IMR-90 (cell line): ENCODE results near the gene PPP3CA.

Experiments used
- CTCF ChIP-seq: conservative IDR thresholded peaks from 2 replicates; pipeline ENCODE4 v1.5.1; 2012; ENCODE audit warnings: mild to moderate bottlenecking, low read depth, low read length, improper control_type of control experiment
- ELK1 ChIP-seq: fragments of 150-350 bp; IDR thresholded peaks from 2 replicates; pipeline ENCODE4 v1.6.1; 2016; ENCODE audit warnings: low read depth, mild to moderate bottlenecking, low read length, moderate library complexity, borderline replicate concordance
- POLR2A ChIP-seq: IDR thresholded peaks from 2 replicates; pipeline ENCODE4 v1.6.1; 2012; ENCODE audit warnings: mild to moderate bottlenecking, low read depth, low read length
- USF2 ChIP-seq: fragments of 150-350 bp; IDR thresholded peaks from 2 replicates; pipeline ENCODE4 v1.6.1; 2017; ENCODE audit warnings: mild to moderate bottlenecking, antibody characterized with exemption, low read length, low read depth

GRCh38 chr4:101242441-101242840 lies 104.9 kb downstream of the PPP3CA start:
- TF ChIP-seq POLR2A = no peak
- TF ChIP-seq CTCF = no peak
- TF ChIP-seq USF2 = no peak
- TF ChIP-seq ELK1 = no peak
